PFSK-1 (cell line): Measurements from ENCODE around the gene M6PR.

ENCODE experiments used
- FOXP2 ChIP-seq: optimal IDR thresholded peaks from 2 replicates; pipeline ENCODE3; 2011; ENCODE audit warnings: borderline replicate concordance, control low read depth, inconsistent platforms; ENCODE audit not compliant: insufficient read depth; ENCODE audit errors: extremely low read length, extremely low read depth
- POLR2AphosphoS5 ChIP-seq: IDR thresholded peaks from 2 replicates; pipeline ENCODE4 v1.6.1; 2012; ENCODE audit warnings: low read depth, mild to moderate bottlenecking, control low read depth, low read length, moderate library complexity
- REST ChIP-seq, 2 experiments: IDR thresholded peaks; 2 replicates each; pipeline versions ENCODE4 v1.6.1 to v1.8.0; 2011 to 2012; ENCODE audit warnings: low read depth in 2 of 2, low read length in 2 of 2, control low read depth in 1 of 2, inconsistent platforms in 1 of 2, mild to moderate bottlenecking in 1 of 2, moderate library complexity in 1 of 2; ENCODE audit not compliant: insufficient read depth in 1 of 2
- SIN3A ChIP-seq: IDR thresholded peaks from 2 replicates; pipeline ENCODE4 v1.6.1; 2012; ENCODE audit warnings: mild to moderate bottlenecking, low read length, moderate library complexity, borderline replicate concordance; ENCODE audit not compliant: insufficient read depth
- TAF1 ChIP-seq: IDR thresholded peaks from 2 replicates; pipeline ENCODE4 v1.6.1; 2012; ENCODE audit warnings: low read length, control low read depth, borderline replicate concordance; ENCODE audit not compliant: insufficient read depth

M6PR gene

GRCh38 chr12:8907513-8907912, 41.9 kb downstream of the M6PR start:
- TF ChIP-seq POLR2AphosphoS5 (no peak), FOXP2 (no peak), SIN3A (no peak), REST (IDR thresholded peaks at IDR 0.05; ENCODE audit: insufficient read depth in 1 of 2, low read depth in 2 of 2, low read length in 2 of 2) (no peak), TAF1 (no peak)

DNA sequence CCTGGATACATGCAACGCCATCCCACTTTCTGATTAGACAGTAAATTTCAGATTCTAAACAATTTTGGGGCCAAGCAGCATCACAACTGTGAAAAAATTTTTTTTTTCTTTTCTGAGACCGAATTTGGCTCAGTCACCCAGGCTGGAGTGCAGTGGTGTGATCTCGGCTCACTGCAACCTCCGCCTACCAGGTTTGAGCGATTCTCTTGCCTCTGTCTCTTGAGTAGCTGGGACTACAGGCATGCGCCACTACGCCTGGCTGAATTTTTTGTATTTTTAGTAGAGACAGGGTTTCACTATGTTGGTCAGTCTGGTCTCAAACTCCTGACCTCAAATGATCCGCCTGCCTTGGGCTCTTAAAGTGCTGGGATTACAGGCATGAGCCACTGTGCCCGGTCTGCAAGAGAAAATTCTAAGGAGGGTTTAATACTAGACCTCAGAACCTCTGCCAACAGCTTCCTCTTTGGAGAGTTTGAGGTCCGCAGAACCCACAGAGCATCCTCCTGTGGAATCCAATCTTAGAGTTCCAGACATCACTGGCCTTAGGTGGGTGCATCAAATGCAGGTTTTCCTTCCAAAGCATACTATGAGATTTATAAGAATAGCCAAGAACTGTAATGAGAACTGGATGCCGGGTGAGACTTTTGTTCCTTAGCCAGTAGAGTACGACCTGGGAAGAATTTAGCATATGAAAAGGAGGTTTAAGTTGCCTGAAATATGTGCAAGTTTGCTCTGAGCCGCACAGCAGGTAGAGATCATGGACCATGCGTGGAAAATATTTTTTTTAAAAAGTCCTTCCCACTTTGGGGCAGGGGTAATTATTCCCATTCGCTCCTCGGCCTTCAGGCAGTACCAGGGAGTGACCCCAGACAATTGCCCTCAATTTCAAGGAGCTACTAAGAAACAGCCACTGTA, 42.9 kb downstream of the M6PR start:
- TF ChIP-seq POLR2AphosphoS5 (no peak), FOXP2 (no peak), SIN3A (no peak)

GRCh38 chr12:8905546-8905945, 43.9 kb downstream of the M6PR start:
- TF ChIP-seq REST (IDR thresholded peaks at IDR 0.05; ENCODE audit: insufficient read depth in 1 of 2, low read depth in 2 of 2, low read length in 2 of 2), result no peak
- no peak for TF ChIP-seq SIN3A
- TF ChIP-seq FOXP2, result no peak
- TF ChIP-seq POLR2AphosphoS5, result no peak
- no peak for TF ChIP-seq TAF1

DNA sequence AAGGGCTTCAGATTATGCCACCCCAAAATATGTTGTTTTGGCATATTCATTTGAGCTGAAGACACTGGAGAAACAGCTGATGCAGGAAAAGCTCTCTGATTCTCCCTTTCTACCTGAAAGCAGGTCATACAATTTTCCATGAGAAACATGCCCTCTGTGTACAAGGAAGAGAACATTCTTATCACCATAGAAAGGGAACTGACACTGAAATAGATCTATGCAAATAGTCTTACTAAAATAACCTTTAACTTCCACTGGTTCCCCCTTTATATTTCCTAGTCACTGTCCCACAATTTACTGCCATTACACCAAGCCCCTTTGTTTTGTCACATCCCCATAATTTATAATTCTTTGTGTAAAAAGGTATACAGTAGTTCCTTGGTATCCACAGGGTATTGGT, 44.8 kb downstream of the M6PR start:
- TF ChIP-seq SIN3A, result no peak
- no peak for TF ChIP-seq POLR2AphosphoS5
- no peak for TF ChIP-seq TAF1
- TF ChIP-seq REST (IDR thresholded peaks at IDR 0.05; ENCODE audit: insufficient read depth in 1 of 2, low read depth in 2 of 2, low read length in 2 of 2), result no peak
- TF ChIP-seq FOXP2, result no peak

DNA sequence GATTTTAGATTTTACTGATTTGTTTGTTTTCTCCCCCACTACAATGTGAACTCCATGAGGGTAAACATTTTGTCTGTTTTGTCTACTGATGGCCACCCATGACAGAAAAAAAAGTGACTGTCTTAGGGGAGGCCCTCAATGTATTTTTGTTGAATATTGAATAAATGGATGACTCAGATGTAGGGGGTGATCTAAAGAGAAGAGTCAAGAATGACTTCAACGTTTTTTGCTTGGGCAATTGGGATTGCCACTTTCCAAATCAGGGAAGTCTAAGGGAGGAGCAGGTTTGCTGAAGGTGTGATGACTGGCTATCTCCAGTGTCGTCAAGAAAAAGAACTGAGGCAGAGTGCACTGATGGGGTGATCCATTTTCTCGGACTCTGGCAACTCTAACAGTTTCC, 45.8 kb downstream of the M6PR start:
- no peak for TF ChIP-seq SIN3A
- no peak for TF ChIP-seq POLR2AphosphoS5
- no peak for TF ChIP-seq FOXP2
- TF ChIP-seq TAF1, result no peak
- no peak for TF ChIP-seq REST (IDR thresholded peaks at IDR 0.05; ENCODE audit: insufficient read depth in 1 of 2, low read depth in 2 of 2, low read length in 2 of 2)
